ENCODE measurements around the gene MAN2A1. TPM values are rescaled to one million over a fixed set of nuclear protein-coding genes. Genes with fewer than 3 reads are reported as not detected.
A peak's percentile ranks its signal among the peaks of the same experiment; 100 is the strongest.

Gene MAN2A1
- total RNA-seq, 2 donors from 2014 or later, result 10.4 to 15.4 TPM

- intact Hi-C loops (cut with DNase I), result no loop called here
- ATAC-seq, result no peak
- DNase-seq, result no peak
These were observed 13.4 kb downstream of the MAN2A1 start for GRCh38 chr5:109703166-109703565.

- ATAC-seq (no peak), DNase-seq (no peak)
- intact Hi-C loops (cut with DNase I), result no loop called here
These were observed 14.1 kb downstream of the MAN2A1 start for GRCh38 chr5:109703829-109704228.

- intact Hi-C loops (cut with DNase I), result no loop called here
- no peak for DNase-seq
- ATAC-seq, result no peak
These were observed 14.7 kb downstream of the MAN2A1 start for GRCh38 chr5:109704282-109704952.

- DNase-seq, result no peak
- ATAC-seq, result no peak
- intact Hi-C loops (cut with DNase I), result no loop called here
These were observed 15.9 kb downstream of the MAN2A1 start for GRCh38 chr5:109705596-109705995.

- ATAC-seq (no peak), DNase-seq (no peak)
- intact Hi-C loops (cut with DNase I), result no loop called here
These were observed 16.4 kb downstream of the MAN2A1 start for GRCh38 chr5:109706095-109706494.

- intact Hi-C loops (cut with DNase I), result no loop called here
- no peak for ATAC-seq
- no peak for DNase-seq
These were observed 17.8 kb downstream of the MAN2A1 start for GRCh38 chr5:109707531-109707930.

GRCh38 chr5:109708813-109709212 is 19.1 kb downstream of the MAN2A1 start:
- ATAC-seq (no peak), DNase-seq (no peak)
- intact Hi-C loops (cut with DNase I), result no loop called here

- intact Hi-C loops (cut with DNase I), result no loop called here
- no peak for ATAC-seq
These were observed 19.5 kb downstream of the MAN2A1 start for GRCh38 chr5:109709225-109709624.

GRCh38 chr5:109711673-109712072 is 21.9 kb downstream of the MAN2A1 start:
- no peak for ATAC-seq
- intact Hi-C loops (cut with DNase I), result no loop called here
- DNase-seq, result no peak

More at GRCh38 chr5:109709225-109709624, 19.5 kb downstream of the MAN2A1 start:
- no peak for DNase-seq

GRCh38 chr5:109713453-109713852 is 23.7 kb downstream of the MAN2A1 start:
- ATAC-seq, result no peak
- no peak for DNase-seq
- intact Hi-C loops (cut with DNase I), result no loop called here

GRCh38 chr5:109714592-109714991 is 24.9 kb downstream of the MAN2A1 start:
- intact Hi-C loops (cut with DNase I), result no loop called here
- DNase-seq (no peak), ATAC-seq (no peak)

- intact Hi-C loops (cut with DNase I), result no loop called here
- DNase-seq (no peak), ATAC-seq (no peak)
These were observed 28.5 kb downstream of the MAN2A1 start for GRCh38 chr5:109718216-109718615.

- ATAC-seq (no peak), DNase-seq (no peak)
- intact Hi-C loops (cut with DNase I), result no loop called here
These were observed 28.9 kb downstream of the MAN2A1 start for GRCh38 chr5:109718632-109719031.

- no peak for ATAC-seq
- intact Hi-C loops (cut with DNase I), result no loop called here
- no peak for DNase-seq
These were observed 30.3 kb downstream of the MAN2A1 start for GRCh38 chr5:109719978-109720377.

- DNase-seq (no peak), ATAC-seq (no peak)
- intact Hi-C loops (cut with DNase I), result no loop called here
These were observed 32.0 kb downstream of the MAN2A1 start for GRCh38 chr5:109721741-109722140.

GRCh38 chr5:109723606-109724005 is 33.9 kb downstream of the MAN2A1 start:
- ATAC-seq (no peak), DNase-seq (no peak)
- intact Hi-C loops (cut with DNase I), result no loop called here

GRCh38 chr5:109725135-109725534 is 35.4 kb downstream of the MAN2A1 start:
- intact Hi-C loops (cut with DNase I), result no loop called here
- ATAC-seq (no peak), DNase-seq (no peak)

GRCh38 chr5:109739741-109740728 is 50.3 kb downstream of the MAN2A1 start:
- ATAC-seq (peak in 1 of 2 donors; percentile 30), DNase-seq (no peak)
- intact Hi-C loops (cut with DNase I), result no loop called here

- intact Hi-C loops (cut with DNase I), result no loop called here
- ATAC-seq, result no peak
- DNase-seq, result no peak
These were observed 51.2 kb downstream of the MAN2A1 start for GRCh38 chr5:109740966-109741365.

- intact Hi-C loops (cut with DNase I), result no loop called here
- ATAC-seq (no peak), DNase-seq (no peak)
These were observed 51.7 kb downstream of the MAN2A1 start for GRCh38 chr5:109741390-109741789.
